Right lobe of liver (tissue), 6 donors: Measurements from ENCODE around the gene ALB. TPM values are rescaled to one million over a fixed set of nuclear protein-coding genes. Genes with fewer than 3 reads are reported as not detected.

Experiments used
- ATAC-seq, 4 donors: fragments of 200-7000 bp; cut with Tn5 transposase; one replicate each; pipeline ENCODE4 v1.9.1; 2020; ENCODE audit warnings: mild to moderate bottlenecking in 4 of 4, moderate library complexity in 4 of 4
- DNase-seq, 3 donors: peaks; one replicate each; pipeline ENCODE4 v3.0.0-alpha.2; 2020
- H3K27ac ChIP-seq, 3 donors: fragments of 200-600 bp; one replicate each; pipeline ENCODE4 v1.8.0; 2022
- H3K27me3 ChIP-seq, 2 donors: fragments of 200-600 bp; one replicate each; pipeline ENCODE4 v1.8.0; 2022
- H3K36me3 ChIP-seq, 4 donors: fragments of 200-600 bp; sonication (generic) in 1 of 4; one replicate each; pipeline versions ENCODE4 v1.5.1 to v1.8.0; 2017 to 2022; ENCODE audit warnings: control low read depth in 1 of 4
- H3K4me1 ChIP-seq, 4 donors: fragments of 200-600 bp; sonication (generic) in 1 of 4; one replicate each; pipeline versions ENCODE4 v1.5.1 to v1.8.0; 2017 to 2022; ENCODE audit warnings: control low read depth in 1 of 4
- H3K4me3 ChIP-seq, 3 donors: fragments of 200-600 bp; one replicate each; pipeline ENCODE4 v1.8.0; 2022
- H3K9me3 ChIP-seq, 4 donors: fragments of 200-600 bp; sonication (generic) in 1 of 4; one replicate each; pipeline versions ENCODE4 v1.5.1 to v1.8.0; 2017 to 2022; ENCODE audit warnings: control low read depth in 1 of 4
- CTCF ChIP-seq, 4 donors: fragments of 200-600 bp in 3 of 4; fragments of 450-650 bp in 1 of 4; IDR thresholded peaks; one replicate each; pipeline versions ENCODE4 v1.5.1 to v1.8.0; 2016 to 2022; ENCODE audit warnings: antibody characterized with exemption in 4 of 4, mild to moderate bottlenecking in 2 of 4
- POLR2A ChIP-seq: fragments of 450-650 bp; IDR thresholded peaks from one replicate; pipeline ENCODE4 v1.6.1; 2017; ENCODE audit warnings: antibody characterized with exemption, mild to moderate bottlenecking
- WGBS: methylation state at CpG from one replicate; pipeline ENCODE4 v1.1.6; 2018; ENCODE audit warnings: low coverage, low lambda C conversion rate; ENCODE audit not compliant: insufficient coverage; ENCODE audit errors: missing lambda C conversion rate; 5-methylcytosine and 5-hydroxymethylcytosine counted together
- intact Hi-C, 2 donors: fragments of 100-400 bp; cut with DNase I; formaldehyde crosslinking; loops; one replicate each; pipeline versions ENCODE4 v1.11.2 to v1.14.1; 2022
- total RNA-seq, 6 experiments: library from RNA; depleted of rRNA in 2 of 6; stranded (reverse); fragments of >200 nt in 2 of 6; fragmentation: NEBNext Ultra II Directional in 3 of 6; extraction: Animal tissue kit (Norgen Biotek cat#: 25700) in 3 of 6; gene quantifications; one replicate each; pipeline versions ENCODE4 v1.1.0 to v1.2.4, GENCODE V29; 2016 to 2023
- donor health status: DM: no; HTN: yes; CAD: no.
- donor health status: DM: no; HTN: no; CAD: no.
- donor health status: DM: no; HTN: no; CAD: no.
- donor health status: DM: no; HTN: yes; CAD: no.
- donor health status: DM: no; HTN: yes; CAD: no.

The ALB gene
- total RNA-seq, 6 experiments from 2014 or later: 46,361 to 117,834 (median 75,397) TPM

GRCh38 chr4:73408181-73408867 lies 4.2 kb downstream of the ALB start:
- DNase-seq: no peak
- Histone ChIP-seq H3K36me3 (peaks cover 0 to 91% (median 41%) of the 10 kb centered on the region in 4 donors), H3K27ac (peak overlapping the region; percentile 9 to 91 (median 24)), H3K4me1 (peaks cover 0 to 16% (median 3%) of the 10 kb centered on the region in 4 donors), H3K4me3 (peak overlapping the region; percentile 35 to 68 (median 52)), H3K27me3 (no peaks in the 10 kb centered on the region), H3K9me3 (no peaks in the 10 kb centered on the region)
- no peak for ATAC-seq
- intact Hi-C loops: loop anchor here in 1 of 2 donors (10.0 kb wide), 1 partner anchor 64 kb away; no protein-coding TSS in a partner anchor
- peak; percentile 48 for TF ChIP-seq POLR2A
- TF ChIP-seq CTCF (IDR thresholded peaks at IDR 0.05): no peak
- 19% methylated on average over 4 of the region's 4 CpGs for WGBS

- no peak for DNase-seq
- peak; percentile 16 for TF ChIP-seq POLR2A
- TF ChIP-seq CTCF (IDR thresholded peaks at IDR 0.05): no peak
Measured at GRCh38 chr4:73409012-73409862, 5.2 kb downstream of the ALB start.

GRCh38 chr4:73409978-73410548 lies 6.0 kb downstream of the ALB start:
- H3K4me1 ChIP-seq: peaks cover 0 to 11% (median 0%) of the 10 kb centered on the region in 4 donors
- WGBS: 22% methylated on average over 8 of the region's 8 CpGs
- DNase-seq (no peak), ATAC-seq (no peak)
- H3K4me3 ChIP-seq: peak overlapping the region in 2 of 3 donors; percentile 52 to 68
- H3K9me3 ChIP-seq: no peaks in the 10 kb centered on the region
- peaks cover 0 to 100% (median 47%) of the 10 kb centered on the region in 4 donors for H3K36me3 ChIP-seq
- intact Hi-C loops: loop anchor here in 1 of 2 donors (10.0 kb wide), 1 partner anchor 65 kb away; no protein-coding TSS in a partner anchor
- TF ChIP-seq POLR2A (peak; percentile 26), CTCF (IDR thresholded peaks at IDR 0.05) (no peak)
- H3K27me3 ChIP-seq: no peaks in the 10 kb centered on the region
- peak overlapping the region in 2 of 3 donors; percentile 33 for H3K27ac ChIP-seq

More at GRCh38 chr4:73409012-73409862, 5.2 kb downstream of the ALB start:
- Histone ChIP-seq H3K27me3 (no peaks in the 10 kb centered on the region), H3K4me1 (peaks cover 0 to 11% (median 0%) of the 10 kb centered on the region in 4 donors), H3K4me3 (peak overlapping the region in 2 of 3 donors; percentile 52 to 68), H3K9me3 (no peaks in the 10 kb centered on the region), H3K36me3 (peaks cover 0 to 100% (median 46%) of the 10 kb centered on the region in 4 donors), H3K27ac (peak overlapping the region in 2 of 3 donors; percentile 33)
- intact Hi-C loops: loop anchor here in 1 of 2 donors (10.0 kb wide), 1 partner anchor 64 kb away; no protein-coding TSS in a partner anchor
- ATAC-seq: peak in 1 of 4 donors; percentile 1
- 24% methylated on average over 6 of the region's 6 CpGs for WGBS
